HG02798 (cell line): ENCODE measurements around the gene GHRHR.

Source experiments
- ATAC-seq: cut with Tn5 transposase; IDR thresholded peaks from one replicate; pipeline ENCODE4 v1.9.1; 2021; ENCODE audit warnings: mild to moderate bottlenecking; ENCODE audit not compliant: unreplicated experiment, poor library complexity

GHRHR gene

GRCh38 chr7:30927559-30927958, 36.2 kb upstream of the GHRHR start:
- no peak for ATAC-seq

DNA sequence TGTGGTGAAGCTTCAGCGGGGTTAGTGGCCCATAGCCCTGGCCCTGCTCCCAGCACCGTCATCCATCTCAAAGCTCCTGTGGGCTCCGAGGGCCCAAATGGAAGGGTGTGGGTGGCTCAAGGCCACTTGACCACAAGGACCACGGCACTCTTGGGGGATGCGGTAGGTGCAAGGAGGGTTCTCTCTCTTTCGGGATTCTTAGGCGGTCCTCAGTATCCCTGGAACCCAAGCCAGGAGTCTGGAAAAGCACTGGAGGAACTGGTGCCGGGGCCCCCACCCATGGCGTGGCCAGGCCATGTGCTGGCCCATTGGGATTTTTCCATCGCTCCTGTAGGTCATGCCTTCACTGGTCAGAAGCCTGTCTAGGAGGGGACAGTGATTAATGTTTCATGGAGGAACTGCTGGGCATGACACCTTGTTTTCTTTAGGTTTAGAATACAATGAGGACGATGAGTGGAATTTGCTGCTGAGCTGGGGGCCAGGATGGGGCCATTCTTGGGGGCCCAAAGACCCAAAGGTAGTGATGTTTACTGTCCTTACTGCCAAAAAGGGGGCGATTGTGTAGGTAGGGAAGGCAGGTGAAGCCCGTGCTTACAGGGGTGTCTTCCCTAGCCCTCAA, 35.4 kb upstream of the GHRHR start:
- ATAC-seq: no peak

GRCh38 chr7:30929686-30930085, 34.1 kb upstream of the GHRHR start:
- ATAC-seq: no peak

DNA sequence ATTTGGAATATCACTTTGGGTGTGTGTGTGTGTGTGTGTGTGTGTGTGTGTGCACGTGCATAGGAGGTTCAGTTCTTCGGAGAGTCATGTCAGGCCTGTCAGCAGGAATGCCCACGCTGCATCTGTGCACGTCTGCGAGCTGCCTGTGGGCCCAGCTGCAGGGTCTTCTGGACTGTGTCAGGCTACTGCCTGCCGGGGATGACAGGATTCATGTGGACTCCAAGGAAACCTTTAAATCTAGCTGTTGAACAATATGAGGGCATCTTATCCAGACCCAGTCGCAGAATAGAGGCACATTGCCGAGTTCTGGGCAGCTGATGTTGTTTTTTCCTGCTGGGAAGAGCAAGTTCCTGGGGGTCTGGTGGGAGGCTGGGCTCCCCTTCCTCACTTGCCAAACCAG, 33.1 kb upstream of the GHRHR start:
- no peak for ATAC-seq

- no peak for ATAC-seq
Measured at GRCh38 chr7:30931161-30931928, 32.4 kb upstream of the GHRHR start.

DNA sequence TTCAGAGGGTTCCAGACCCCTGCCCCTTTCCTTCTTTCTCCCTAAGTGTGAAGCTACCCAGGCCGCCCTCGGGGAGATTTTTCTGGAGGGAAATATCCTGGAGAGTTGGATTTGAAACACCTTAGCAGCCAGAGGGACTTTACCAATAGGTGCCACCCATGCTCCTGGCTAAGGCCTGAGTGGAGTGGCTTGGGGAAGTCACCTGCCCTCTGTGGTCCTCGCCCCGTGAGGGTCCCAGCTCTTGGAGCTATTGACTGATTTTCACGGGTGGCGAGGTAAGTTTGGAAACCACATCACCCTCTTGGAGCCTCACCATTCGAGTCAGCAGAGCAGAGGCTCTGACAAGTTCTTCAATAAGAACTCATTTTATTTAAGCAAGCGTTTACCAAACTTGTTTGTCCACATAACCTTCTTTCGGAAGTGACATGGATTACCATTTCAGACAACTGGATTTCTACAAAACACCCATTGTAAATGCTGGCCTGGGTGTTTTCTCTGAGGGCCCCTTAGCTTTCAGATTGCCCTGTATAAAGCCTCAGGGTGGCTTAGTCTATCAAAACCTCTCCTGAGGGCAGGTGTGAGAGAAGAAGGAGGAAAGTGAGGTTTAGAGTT, 31.7 kb upstream of the GHRHR start:
- ATAC-seq: no peak

DNA sequence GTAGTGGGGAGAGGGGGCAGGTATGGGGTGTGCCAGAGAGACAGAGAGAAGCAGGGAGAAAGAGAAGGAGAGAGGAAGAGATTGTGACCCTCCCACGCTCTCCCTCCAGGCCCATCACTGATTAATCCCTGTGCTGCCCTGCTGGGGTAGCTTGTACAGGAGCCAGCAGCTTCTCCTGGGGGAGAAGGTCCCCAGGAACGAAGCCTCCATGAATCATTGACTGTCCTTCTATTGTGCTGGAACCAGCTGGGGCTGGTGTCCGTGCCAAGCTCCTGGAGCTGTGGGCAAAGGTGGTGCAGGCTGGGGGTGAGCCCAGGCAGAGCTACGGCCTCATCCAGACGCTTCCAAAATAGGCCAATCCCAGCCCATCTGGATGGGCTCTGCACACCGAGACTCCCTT, 31.2 kb upstream of the GHRHR start:
- no peak for ATAC-seq

DNA sequence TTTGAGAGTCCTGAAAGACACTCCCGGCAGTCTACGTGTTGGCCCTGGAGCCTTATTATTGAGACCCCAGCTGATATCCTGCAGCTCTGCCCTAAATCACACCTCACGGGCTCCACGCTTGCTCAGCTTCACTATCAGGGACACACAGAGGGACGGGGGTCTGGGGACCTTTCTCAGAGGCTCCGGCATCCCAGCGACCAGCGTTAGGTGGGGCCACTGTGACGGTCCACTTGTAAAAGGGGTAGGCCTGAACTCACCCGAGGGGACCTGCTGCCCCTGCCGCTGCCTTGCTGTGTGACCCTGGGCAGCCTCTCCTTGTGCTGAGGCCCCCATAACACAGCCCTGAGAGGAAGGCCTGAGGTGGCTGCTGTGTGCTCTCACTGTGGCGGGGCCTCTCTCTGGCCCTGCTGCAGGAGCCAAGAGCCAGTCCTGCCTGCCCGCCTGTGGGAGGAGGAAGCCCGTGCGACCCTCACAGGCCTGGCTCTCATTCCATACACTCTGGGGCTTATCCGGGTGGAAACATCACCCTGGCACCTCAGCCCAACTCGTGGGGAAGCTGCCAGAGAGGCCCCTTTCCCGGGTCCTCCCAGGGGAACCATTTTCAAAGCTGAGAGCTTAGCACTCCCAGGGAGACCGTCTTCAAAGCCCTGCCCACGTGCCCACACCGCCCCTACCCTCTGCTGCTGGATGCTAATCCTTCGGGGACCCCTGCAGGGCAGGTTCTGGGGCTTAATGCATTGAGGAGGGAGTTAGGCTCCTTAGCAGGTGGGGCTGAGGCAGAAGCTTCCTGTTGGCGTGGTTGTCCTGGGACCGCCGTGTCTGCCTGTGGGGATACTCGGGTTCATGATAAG, 30.4 kb upstream of the GHRHR start:
- ATAC-seq: no peak

DNA sequence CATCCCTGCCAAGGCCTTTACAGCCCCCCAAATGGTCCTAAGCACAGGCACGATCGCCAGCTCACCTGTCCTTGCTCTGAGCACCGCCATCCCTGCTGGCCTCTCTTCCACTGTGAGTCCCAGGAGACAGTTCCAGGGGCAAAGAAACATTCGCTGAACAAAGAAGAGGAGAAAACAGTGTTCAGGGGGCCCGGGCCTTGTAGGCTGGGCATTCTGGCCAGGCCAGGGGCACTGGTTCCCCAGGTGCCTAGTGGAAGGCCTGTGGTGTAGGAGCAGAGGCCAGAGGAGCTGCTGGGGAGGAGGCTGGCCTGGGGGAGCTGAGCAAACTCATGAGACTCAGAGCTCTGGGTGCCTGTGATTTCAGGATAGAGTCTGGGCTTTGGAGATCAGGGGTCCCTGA, 29.5 kb upstream of the GHRHR start:
- ATAC-seq: no peak

GRCh38 chr7:30934732-30935568, 28.8 kb upstream of the GHRHR start:
- ATAC-seq: no peak

GRCh38 chr7:30935569-30935877, 28.2 kb upstream of the GHRHR start:
- no peak for ATAC-seq

DNA sequence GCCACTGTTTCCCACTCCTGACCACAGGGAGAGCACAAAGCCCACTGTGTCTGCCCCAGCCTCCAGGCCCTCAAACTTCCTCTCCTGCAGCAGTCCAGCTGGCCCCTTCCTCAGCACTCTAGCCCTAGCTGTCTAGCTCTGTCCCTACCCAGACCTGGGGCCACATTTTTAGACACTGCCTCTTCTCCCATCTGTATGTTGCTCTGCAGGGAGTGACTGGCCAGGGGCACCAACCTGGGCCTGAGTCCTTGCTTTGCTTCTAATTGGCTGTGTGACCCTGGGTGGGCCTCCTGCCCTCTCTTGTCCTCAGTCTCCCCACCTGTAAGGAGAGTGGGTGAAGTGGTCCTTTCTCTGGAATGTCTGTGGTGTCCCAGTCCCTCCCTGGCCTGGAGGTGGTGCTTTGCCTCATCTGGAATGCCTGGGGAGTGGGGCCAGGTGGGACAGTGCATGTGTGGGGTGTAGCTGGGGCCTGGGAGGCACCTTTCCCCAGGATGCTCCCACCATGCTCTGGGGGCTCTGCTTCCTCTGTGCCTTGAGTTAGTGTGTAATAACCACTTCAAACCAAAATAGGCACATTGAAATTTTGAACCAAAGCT, 27.0 kb upstream of the GHRHR start:
- ATAC-seq: no peak

DNA sequence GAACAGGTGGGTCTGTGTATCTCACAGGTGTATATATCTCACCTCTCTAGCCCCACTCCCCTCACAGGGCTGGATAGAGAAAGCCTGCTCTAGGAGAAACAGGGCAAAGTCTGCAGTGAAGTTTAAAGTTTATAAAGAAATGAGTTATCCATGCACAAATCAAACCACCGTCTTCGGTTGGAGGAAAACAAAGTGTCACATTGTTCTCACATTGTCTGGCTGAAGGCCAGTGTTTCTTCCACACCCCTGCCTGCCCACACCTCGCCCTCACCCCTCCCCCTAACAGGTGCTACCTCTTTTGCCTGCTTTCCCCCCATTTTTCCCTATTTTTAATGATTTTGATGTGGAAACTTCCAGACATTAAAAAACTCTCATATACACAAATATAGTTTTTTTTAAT, 26.3 kb upstream of the GHRHR start:
- no peak for ATAC-seq

GRCh38 chr7:30938435-30939316, 25.1 kb upstream of the GHRHR start:
- peak; percentile 87 for ATAC-seq

GRCh38 chr7:30941582-30942323, 22.0 kb upstream of the GHRHR start:
- no peak for ATAC-seq

DNA sequence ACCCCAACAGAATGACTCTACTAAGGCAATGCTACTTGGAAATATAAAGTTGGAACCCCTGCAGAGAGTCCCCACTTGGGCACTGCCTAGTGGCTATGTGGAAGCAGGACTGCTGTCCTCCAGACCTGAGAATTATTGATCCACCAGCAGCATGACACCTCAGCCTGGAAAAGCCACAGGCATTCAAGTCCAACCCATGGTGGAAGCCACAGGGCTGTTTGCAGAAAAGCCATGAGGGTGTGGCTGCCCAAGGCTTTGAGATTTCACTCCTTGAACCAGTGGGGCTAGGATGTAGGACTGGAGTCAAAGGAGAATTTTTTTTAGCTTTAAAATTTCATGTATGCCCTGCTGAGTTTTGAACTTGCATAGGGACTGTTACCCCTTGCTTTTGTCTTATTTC, 13.6 kb upstream of the GHRHR start:
- ATAC-seq: no peak

DNA sequence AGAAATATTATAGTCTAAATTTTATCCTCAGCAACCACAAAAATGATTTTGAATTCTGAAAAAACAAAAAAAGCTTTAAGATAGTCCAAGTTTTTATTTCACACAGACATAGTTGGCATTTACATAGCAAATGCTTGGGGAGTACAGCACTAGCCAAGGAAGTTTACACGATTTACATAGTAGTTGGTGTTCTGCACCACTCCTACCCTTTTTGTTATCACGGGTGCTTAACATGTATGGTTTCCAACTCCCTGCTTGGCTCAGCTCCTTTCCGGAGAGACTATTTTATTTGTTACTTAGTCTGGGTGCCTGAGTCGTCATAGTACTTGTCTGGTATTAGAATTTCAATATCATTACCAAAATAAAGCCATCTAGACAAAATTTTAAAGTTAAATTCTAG, 8.8 kb upstream of the GHRHR start:
- ATAC-seq: no peak

- ATAC-seq: no peak
Measured at GRCh38 chr7:30956704-30957103, 7.0 kb upstream of the GHRHR start.
